Ecto neural progenitor cell (in vitro differentiated cells): ENCODE results near the gene ELOVL7.
"Not testable (repeated sequence)": the region's sequence is repeated elsewhere in the genome, so short reads cannot be mapped to it uniquely, and the experiment has no call there.

Experiments
- DNase-seq: peaks from one replicate; pipeline ENCODE4 v3.0.0-alpha.2; 2018; ENCODE audit warnings: low spot score

ELOVL7 gene

GRCh38 chr5:60795424-60795950 lies 48.6 kb downstream of the ELOVL7 start:
- not testable (repeated sequence) for DNase-seq

DNA sequence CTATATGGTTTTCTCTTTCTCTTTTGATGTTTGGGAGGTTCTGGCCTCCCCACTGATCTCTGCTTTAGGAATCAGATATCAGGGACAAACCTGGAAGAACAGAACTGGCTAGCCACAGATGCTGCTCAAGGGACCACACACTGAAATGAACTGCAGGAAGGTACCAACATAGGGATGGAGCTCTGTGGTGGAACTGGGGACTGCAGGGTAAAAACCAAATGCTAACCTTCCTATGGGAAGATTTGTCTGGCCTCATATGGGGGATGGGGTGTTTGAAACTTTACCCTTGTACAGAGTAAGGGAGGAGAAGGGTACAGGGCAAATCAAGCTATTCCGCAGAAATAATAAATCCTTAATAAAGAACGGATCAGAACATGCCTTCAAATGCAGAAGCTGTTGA lies 49.4 kb downstream of the ELOVL7 start:
- no peak for DNase-seq

GRCh38 chr5:60792438-60792837 lies 51.6 kb downstream of the ELOVL7 start:
- DNase-seq, result no peak

DNA sequence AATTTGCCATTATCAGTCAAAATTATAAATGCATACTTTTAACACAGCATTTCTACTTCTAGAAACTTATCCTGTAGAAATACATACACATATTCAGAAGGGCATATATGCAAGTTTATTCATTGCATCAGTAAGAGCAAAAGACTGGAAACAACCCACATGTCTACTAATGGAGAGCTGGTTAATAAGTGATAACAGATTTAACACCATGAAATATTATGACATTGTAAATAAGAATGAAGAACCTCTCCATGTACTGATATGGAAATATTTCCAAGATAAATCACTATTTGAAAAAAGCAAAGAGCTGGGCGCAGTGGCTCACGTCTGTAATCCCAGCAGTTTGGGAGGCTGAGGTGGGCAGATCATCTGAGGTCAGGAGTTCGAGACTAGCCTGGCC lies 54.5 kb downstream of the ELOVL7 start:
- DNase-seq, result no peak

- no peak for DNase-seq
Observed at GRCh38 chr5:60788863-60789513, 55.1 kb downstream of the ELOVL7 start.

DNA sequence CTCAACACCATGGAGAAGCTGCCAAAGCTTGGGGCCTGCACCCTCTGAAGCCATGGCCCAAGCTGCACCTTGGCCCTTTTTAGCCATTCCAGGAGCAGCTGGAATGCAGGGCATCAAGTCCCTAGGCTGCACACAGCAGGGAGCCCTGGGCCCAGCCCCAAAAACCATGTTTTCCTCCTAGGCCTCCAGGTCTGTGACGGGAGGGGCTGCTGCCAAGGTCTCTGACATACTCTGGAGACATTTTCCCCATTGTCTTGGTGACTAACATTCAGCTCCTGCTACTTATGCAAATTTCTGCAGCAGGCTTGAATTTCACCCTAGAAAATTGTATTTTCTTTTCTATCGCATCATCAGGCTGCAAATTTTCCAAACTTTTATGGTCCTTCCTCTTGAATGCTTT lies 64.6 kb downstream of the ELOVL7 start:
- DNase-seq, result no peak

DNA sequence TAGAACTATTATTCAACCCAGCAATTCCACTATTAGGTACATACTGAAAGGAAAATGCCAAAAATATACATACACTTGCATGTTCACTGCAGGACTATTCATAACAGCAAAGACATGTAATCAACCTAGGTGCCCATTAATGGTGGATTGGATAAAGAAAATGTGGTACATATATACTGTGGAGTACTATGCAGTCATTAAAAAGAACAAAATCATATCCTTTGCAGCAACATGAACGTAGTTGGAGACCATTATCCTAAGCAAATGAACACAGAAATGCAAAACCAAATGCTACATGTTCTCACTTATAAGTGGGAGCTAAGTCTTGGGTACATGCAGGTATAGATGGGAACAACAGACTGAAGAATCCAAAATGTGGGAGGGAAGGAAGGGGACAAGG lies 67.7 kb downstream of the ELOVL7 start:
- no peak for DNase-seq

GRCh38 chr5:60765019-60765709 lies 78.9 kb downstream of the ELOVL7 start:
- no peak for DNase-seq

GRCh38 chr5:60763061-60763460 lies 81.0 kb downstream of the ELOVL7 start:
- no peak for DNase-seq

GRCh38 chr5:60754495-60754894 lies 89.6 kb downstream of the ELOVL7 start:
- no peak for DNase-seq

DNA sequence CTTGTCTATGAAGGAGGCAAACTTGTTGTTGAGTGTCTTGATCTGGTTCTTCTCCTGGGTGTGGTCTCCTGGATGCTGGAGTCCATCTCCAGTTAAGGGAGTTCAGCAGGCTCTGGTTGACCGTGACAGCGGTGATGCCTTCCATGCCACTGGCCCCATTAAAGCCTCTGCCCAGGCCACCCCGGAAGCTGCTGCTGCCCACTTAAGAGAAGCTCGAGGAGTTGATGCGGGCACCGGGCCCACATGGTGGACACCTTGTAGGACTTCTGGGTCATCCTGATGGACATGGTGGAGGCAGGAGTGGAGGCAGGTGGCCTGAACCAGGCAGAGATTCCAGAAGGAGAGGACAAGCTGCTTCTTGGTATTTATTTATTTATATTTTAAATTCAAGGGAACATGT lies 99.4 kb downstream of the ELOVL7 start:
- DNase-seq, result no peak

GRCh38 chr5:60743511-60744314 lies 100.4 kb downstream of the ELOVL7 start:
- DNase-seq, result no peak

DNA sequence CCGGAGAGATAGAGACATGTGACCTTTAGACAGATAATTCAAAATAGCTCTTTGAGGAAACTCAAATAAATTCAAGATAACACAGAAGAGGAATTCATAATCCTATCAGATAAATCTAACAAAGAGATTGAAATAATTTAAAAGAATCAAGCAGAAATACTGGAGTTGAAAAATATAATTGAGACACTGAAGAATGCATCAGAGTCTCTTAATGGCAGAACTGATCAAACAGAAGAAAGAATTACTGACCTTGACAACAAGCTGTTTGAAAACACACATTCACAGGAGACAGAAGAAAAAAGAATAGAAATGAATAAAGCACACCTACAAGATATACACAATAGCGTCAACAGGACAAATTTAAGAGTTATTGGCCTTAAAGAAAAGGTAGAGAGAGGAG lies 103.7 kb downstream of the ELOVL7 start:
- no peak for DNase-seq

DNA sequence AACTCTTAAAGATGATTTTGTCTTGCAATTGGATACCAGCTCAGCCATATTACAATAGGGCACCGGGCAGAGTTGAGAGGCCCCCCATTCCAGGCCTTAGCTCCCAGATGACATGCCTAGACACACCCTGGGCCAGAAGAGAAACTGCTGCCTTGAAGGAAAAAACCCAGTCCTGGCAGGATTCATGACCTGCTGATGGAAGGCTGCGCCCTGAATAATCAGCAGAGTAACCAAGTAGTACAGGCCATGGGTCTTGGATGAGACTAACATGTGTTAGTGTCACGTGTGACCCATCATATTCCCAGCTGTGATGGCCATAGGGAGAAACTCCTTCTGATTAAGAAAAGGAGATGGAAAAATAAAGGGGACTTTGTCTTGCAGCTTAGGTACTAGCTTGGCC lies 105.1 kb downstream of the ELOVL7 start:
- DNase-seq, result no peak

- no peak for DNase-seq
Observed at GRCh38 chr5:60738461-60738860, 105.6 kb downstream of the ELOVL7 start.

DNA sequence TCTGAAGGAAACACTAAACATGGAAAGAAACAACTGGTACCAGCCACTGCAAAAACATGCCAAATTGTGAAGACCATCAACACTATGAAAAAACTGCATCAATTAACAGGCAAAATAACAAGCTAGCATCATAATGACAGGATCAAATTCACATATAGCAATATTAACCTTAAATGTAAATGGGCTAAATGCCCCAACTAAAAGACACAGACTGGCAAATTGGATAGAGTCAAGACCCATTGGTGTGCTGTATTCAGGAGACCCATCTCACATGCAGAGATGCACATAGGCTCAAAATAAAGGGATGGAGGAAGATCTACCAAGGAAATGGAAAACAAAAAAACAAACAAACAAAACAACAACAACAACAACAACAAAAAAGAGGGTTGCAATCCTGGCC lies 113.2 kb downstream of the ELOVL7 start:
- DNase-seq, result not testable (repeated sequence)

GRCh38 chr5:60727033-60727679 lies 116.9 kb downstream of the ELOVL7 start:
- DNase-seq, result no peak

DNA sequence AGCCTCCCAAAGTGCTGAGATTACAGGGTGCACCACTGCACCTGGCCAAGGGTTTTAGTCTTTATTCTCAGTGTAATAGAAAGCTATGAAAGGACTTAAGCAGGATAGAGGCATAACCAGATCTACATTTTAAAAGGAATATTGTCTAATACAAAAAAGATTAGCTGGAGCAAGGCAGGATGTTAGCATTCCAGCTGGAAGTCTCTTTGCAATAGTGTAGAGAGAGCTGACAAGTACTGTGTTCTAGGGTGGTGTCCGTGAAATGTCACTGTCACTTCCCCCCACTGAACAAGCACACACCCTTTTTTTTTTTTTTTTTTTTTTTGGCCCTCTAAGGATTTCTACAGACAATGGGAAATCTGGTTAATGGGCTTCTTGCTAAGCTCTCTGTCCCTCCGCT lies 119.9 kb downstream of the ELOVL7 start:
- no peak for DNase-seq

DNA sequence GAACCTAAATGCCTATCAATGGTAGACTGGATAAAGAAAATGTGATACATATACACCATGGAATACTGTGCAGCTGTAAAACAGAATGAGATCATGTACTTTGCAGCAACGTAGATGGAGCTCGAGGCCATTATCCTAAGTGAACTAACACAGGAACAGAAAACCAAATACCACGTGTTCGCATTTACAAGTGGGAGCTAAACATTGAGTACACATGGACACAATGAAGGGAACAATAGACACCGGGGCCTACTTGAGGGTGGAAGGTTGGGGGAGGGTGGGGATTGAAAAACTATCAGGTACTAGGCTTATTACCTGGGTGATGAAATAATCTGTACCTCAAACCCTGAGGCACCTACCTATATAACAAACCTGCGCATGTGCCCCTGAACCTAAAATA lies 121.7 kb downstream of the ELOVL7 start:
- no peak for DNase-seq

DNA sequence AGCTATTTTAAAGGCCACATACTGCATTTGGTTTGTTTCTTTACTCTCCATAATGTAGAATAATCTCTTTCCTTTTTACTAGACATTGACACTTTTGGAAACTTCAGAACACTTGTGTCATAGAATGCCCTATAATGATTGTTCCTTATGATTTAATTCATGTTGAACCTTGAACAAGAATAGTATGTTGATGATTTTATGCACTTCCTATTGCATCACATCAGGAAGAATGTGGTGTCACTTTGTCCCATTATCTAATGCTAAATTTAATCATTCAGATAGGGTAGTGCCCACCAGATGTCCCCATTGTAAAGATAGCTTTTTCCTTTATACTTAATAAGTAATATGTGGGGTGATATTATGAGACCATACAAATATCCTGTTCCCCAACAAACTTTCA lies 124.7 kb downstream of the ELOVL7 start:
- DNase-seq, result no peak

DNA sequence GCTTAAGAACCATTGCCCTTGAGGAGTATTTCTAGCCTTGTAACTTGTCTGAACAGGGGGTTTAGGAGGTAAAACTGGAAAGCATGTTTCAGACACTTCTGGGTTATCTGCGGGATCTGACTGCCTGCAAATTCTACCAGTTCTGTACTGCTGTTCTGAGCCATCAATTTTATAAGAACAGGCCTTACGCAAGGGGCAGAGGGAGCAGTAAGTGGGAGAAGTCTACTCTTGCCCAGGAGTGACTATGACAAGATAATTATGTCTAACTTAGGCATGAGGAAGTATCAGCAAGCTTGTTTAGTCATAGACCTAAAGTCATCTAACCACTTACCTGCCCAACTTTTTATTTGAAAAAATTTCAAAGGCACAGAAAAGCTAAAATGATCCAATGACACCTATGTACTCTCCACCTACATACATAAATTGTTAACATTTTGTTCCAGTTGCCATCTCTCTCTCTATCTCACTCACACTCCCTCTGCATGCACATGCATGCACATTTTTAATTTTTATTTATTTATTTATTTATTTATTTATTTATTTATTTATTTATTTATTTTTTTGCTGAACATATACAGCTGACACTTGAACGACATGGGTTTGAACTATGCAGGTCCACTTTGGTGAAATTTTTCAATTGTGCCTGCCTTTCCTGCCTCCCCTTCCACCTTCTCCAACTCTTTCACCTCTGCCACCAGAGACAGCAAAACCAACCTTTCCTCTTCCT lies 125.7 kb downstream of the ELOVL7 start:
- DNase-seq, result no peak
